GM23248 (cell line): ENCODE measurements around the gene CRACR2A.

Experiments
- EZH2 ChIP-seq: fragments of 200-600 bp; sonication (generic); IDR thresholded peaks from 2 replicates; pipeline ENCODE4 v1.6.1; 2018; ENCODE audit warnings: antibody characterized with exemption, mild to moderate bottlenecking; ENCODE audit not compliant: insufficient read depth, poor library complexity, severe bottlenecking
- EZH2phosphoT487 ChIP-seq: fragments of 200-600 bp; sonication (generic); IDR thresholded peaks from 2 replicates; pipeline ENCODE4 v1.6.1; 2018; ENCODE audit warnings: antibody characterized with exemption, moderate library complexity, mild to moderate bottlenecking, low read depth; ENCODE audit not compliant: insufficient read depth

DNA sequence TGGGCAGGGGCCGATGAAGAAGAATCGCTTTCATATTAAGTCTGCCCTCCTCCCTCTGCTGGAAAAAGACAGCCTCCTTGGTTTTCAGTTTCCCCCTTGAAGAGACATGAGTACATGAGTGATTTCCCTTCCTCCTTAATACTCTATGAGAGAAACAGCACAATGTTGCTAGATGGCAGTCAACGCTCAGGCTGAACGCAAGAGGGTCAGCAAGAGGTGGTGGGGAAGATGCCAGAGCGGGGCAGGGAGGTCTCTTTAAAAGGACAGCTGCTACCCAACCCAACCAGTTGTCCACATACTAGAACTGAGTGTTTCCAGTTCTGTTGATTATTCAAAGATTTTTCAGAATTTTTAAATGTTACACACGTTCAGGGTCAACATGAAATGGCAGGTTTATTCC lies 22.8 kb downstream of the CRACR2A start:
- TF ChIP-seq EZH2 (no peak), EZH2phosphoT487 (no peak)
